Vagina (tissue), 2 donors: Measurements from ENCODE around the gene CHAC2. TPM values are rescaled to one million over a fixed set of nuclear protein-coding genes. Genes with fewer than 3 reads are reported as not detected.

Source experiments
- DNase-seq, 2 donors: peaks; one replicate each; pipeline ENCODE4 v3.0.0-alpha.2; 2017; ENCODE audit errors: extremely low spot score in 2 of 2
- H3K27ac ChIP-seq: fragments of 200-600 bp; sonication (generic); one replicate; pipeline ENCODE4 v1.5.1; 2019
- H3K27me3 ChIP-seq: fragments of 200-600 bp; sonication (generic); one replicate; pipeline ENCODE4 v1.5.1; 2019
- H3K36me3 ChIP-seq, 2 donors: fragments of 200-600 bp; sonication (generic); one replicate each; pipeline ENCODE4 v1.5.1; 2017 to 2019
- H3K4me1 ChIP-seq: fragments of 200-600 bp; sonication (generic); one replicate; pipeline ENCODE4 v1.5.1; 2019
- H3K4me3 ChIP-seq, 2 donors: fragments of 200-600 bp; sonication (generic); 1 replicate in 1 of 2; 2 replicates in 1 of 2; pipeline ENCODE4 v1.5.1; 2016 to 2019
- H3K9me3 ChIP-seq: fragments of 200-600 bp; sonication (generic); one replicate; pipeline ENCODE4 v1.5.1; 2019
- POLR2A ChIP-seq, 2 donors: fragments of 450-650 bp; IDR thresholded peaks; one replicate each; pipeline ENCODE4 v1.6.1; 2017; ENCODE audit warnings: antibody characterized with exemption in 2 of 2, mild to moderate bottlenecking in 2 of 2, moderate library complexity in 2 of 2
- POLR2AphosphoS5 ChIP-seq, 2 donors: sonication (generic); formaldehyde crosslinking; IDR thresholded peaks; one replicate each; pipeline ENCODE4 v1.9.0; 2017; ENCODE audit warnings: antibody characterized with exemption in 2 of 2, mild to moderate bottlenecking in 2 of 2, low read depth in 1 of 2; ENCODE audit not compliant: insufficient read depth in 1 of 2
- intact Hi-C: fragments of 100-400 bp; cut with DNase I; formaldehyde crosslinking; loops from one replicate; pipeline ENCODE4 v1.15.1; 2023
- total RNA-seq: library from RNA; depleted of rRNA; stranded (reverse); fragments of >200 nt; gene quantifications from one replicate; pipeline ENCODE4 v1.2.3, GENCODE V29; 2016
- TF ChIP-seq, protein P1 (sequence below), 3 experiments: fragments of 450-650 bp in 2 of 3; fragments of 200-600 bp in 1 of 3; sonication (generic) in 1 of 3; IDR thresholded peaks; one replicate each; pipeline ENCODE4 v1.5.1; 2017 to 2019; ENCODE audit warnings: antibody characterized with exemption in 3 of 3, mild to moderate bottlenecking in 2 of 3, moderate library complexity in 2 of 3

The CHAC2 gene
- total RNA-seq, 1 donor from 2014 or later: 1.7 TPM

DNA sequence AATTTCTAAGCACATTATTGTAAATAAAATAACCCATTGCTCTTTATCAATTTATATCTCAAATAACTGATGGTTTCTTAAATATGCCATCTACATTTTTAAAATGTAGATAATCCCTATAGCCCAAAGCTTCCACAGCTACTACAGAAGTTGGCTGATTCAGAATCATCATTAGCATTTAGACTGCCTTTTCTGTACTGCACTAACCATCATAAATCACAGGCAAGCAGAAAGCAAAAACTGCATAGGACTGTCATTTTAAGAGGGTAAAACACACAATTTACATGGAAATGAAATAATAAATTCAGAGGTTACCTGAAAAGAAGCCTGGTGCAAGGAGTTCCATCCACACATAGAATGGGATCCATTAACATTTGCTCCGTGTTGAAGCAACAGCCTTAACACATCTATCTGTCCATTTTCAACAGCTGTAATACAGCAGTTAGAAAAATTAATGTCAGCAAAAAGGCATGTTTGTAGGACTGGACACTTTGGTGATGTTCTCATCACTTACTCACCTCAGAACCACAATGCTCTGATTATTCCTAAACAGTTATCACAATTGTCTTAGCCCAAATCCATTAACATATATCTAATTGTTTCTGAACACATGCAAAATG, 38.4 kb upstream of the CHAC2 start:
- Histone ChIP-seq H3K36me3 (no peaks in the 10 kb centered on the region), H3K4me1 (no peaks in the 10 kb centered on the region), H3K4me3 (no peak overlapping the region), H3K27ac (no peak overlapping the region), H3K27me3 (no peaks in the 10 kb centered on the region), H3K9me3 (no peaks in the 10 kb centered on the region)
- TF ChIP-seq, protein P1, sequence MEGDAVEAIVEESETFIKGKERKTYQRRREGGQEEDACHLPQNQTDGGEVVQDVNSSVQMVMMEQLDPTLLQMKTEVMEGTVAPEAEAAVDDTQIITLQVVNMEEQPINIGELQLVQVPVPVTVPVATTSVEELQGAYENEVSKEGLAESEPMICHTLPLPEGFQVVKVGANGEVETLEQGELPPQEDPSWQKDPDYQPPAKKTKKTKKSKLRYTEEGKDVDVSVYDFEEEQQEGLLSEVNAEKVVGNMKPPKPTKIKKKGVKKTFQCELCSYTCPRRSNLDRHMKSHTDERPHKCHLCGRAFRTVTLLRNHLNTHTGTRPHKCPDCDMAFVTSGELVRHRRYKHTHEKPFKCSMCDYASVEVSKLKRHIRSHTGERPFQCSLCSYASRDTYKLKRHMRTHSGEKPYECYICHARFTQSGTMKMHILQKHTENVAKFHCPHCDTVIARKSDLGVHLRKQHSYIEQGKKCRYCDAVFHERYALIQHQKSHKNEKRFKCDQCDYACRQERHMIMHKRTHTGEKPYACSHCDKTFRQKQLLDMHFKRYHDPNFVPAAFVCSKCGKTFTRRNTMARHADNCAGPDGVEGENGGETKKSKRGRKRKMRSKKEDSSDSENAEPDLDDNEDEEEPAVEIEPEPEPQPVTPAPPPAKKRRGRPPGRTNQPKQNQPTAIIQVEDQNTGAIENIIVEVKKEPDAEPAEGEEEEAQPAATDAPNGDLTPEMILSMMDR (IDR thresholded peaks at IDR 0.05): no peak
- TF ChIP-seq POLR2A (IDR thresholded peaks at IDR 0.05): no peak
- TF ChIP-seq POLR2AphosphoS5 (IDR thresholded peaks at IDR 0.05; ENCODE audit: insufficient read depth in 1 of 2, low read depth in 1 of 2): no peak
- no peak for DNase-seq
- intact Hi-C loops: no loop called here

DNA sequence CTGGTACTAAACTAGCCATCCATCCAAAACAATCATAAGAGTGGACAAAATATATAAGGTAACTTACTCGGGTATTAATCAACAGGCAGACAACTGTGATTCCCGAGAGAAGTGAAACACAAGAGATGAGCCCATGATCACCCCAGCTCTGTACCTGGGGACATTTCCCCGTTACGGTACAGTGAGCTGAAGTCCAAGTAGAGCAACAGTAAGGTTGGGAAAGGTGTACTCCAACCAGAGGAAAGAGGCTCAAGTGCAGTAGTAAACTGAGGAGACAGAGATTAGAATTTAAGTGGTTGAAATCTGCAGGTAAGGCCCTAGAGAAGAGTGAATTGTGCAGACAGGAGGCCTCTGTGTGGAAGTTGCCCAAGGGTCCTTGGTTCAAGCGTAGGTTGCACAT, 30.5 kb upstream of the CHAC2 start:
- no peaks in the 10 kb centered on the region for H3K4me1 ChIP-seq
- no peak overlapping the region for H3K27ac ChIP-seq
- intact Hi-C loops: no loop called here

DNA sequence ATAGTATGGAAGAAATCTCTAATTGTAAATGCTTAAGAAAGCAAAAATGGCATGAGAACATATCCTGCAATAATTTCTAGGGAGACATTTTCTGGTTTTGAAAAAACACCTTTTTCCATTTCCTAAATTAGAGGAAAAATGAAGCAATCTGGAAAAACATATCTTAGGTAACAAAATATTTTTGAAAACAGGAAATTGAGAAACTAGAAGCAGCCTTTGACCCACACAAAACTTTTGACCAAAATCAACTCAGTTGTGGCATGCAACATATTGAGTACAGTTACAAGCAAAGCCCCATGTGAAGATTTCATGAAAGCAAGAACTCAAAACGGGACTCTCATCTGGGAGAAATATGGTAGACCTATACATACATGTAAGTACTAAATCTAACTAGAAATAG, 28.6 kb upstream of the CHAC2 start:
- no peaks in the 10 kb centered on the region for H3K27me3 ChIP-seq
- no peaks in the 10 kb centered on the region for H3K9me3 ChIP-seq
- intact Hi-C loops: no loop called here
- no peak overlapping the region for H3K4me3 ChIP-seq
- no peaks in the 10 kb centered on the region for H3K4me1 ChIP-seq
- H3K27ac ChIP-seq: no peak overlapping the region
- DNase-seq: no peak
- TF ChIP-seq, protein P1 (IDR thresholded peaks at IDR 0.05): no peak
- TF ChIP-seq POLR2A (IDR thresholded peaks at IDR 0.05): no peak
- TF ChIP-seq POLR2AphosphoS5 (IDR thresholded peaks at IDR 0.05; ENCODE audit: insufficient read depth in 1 of 2, low read depth in 1 of 2): no peak
- no peaks in the 10 kb centered on the region for H3K36me3 ChIP-seq

More for the DNA sequence above, 30.5 kb upstream of the CHAC2 start:
- TF ChIP-seq, protein P1 (IDR thresholded peaks at IDR 0.05): no peak
- TF ChIP-seq POLR2A (IDR thresholded peaks at IDR 0.05): no peak
- TF ChIP-seq POLR2AphosphoS5 (IDR thresholded peaks at IDR 0.05; ENCODE audit: insufficient read depth in 1 of 2, low read depth in 1 of 2): no peak
- Histone ChIP-seq H3K27me3 (no peaks in the 10 kb centered on the region), H3K9me3 (no peaks in the 10 kb centered on the region), H3K36me3 (no peaks in the 10 kb centered on the region), H3K4me3 (no peak overlapping the region)
- DNase-seq: no peak

DNA sequence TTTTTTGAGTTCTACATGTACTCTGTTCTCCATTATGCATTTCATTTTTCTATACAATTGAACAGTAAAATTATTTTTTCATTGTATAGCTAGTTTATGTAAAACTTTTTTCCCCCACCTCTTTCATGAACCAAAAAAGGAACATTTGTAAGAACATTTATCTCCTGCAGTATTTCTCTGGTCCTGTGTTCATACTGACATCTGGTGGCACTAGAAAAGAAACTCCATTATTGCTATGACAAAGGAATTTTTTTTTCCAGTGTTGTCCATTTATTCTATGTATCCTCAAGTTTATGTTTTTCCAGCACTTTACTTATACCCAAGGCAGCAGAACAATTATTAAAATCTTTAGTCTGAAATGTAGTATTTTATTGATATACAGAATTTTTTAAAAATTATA, 27.4 kb upstream of the CHAC2 start:
- intact Hi-C loops: no loop called here
- H3K36me3 ChIP-seq: no peaks in the 10 kb centered on the region
- H3K27ac ChIP-seq: no peak overlapping the region
- H3K9me3 ChIP-seq: no peaks in the 10 kb centered on the region
- no peaks in the 10 kb centered on the region for H3K27me3 ChIP-seq
- no peak overlapping the region for H3K4me3 ChIP-seq
- no peak for DNase-seq
- TF ChIP-seq, protein P1 (IDR thresholded peaks at IDR 0.05): no peak
- no peak for TF ChIP-seq POLR2AphosphoS5 (IDR thresholded peaks at IDR 0.05; ENCODE audit: insufficient read depth in 1 of 2, low read depth in 1 of 2)
- no peak for TF ChIP-seq POLR2A (IDR thresholded peaks at IDR 0.05)
- no peaks in the 10 kb centered on the region for H3K4me1 ChIP-seq

DNA sequence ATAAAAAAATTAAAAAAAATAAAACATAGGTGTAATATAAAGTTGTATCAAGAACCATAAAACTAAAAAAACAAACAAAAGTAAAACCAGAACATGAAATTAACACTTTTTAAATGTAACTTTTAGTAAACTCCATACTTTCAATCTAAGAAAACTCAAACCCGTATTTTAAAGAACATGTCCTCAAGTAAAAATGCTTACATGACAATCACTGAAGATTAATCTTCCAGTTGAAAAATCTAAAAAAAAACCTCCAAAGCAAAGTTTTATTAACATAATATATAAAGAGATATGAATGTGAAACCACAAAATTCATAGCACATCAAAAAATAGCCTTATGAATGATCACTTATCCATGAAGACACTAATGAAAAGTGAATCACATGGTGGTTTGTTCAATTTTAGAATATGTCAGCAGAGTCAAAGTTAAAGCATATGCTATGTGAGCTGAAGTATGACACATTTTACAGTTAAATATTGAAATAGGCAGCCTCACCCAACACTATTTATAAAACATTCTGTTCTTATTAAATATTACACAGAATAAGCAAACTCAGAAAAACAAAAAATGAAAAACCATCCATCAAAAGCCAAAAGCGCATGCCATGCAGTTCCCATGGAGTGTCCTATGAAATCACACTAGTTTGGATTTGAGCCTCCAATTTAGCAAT, 23.1 kb upstream of the CHAC2 start:
- no peak overlapping the region for H3K4me3 ChIP-seq
- no peak for TF ChIP-seq POLR2A (IDR thresholded peaks at IDR 0.05)
- no peak for TF ChIP-seq POLR2AphosphoS5 (IDR thresholded peaks at IDR 0.05; ENCODE audit: insufficient read depth in 1 of 2, low read depth in 1 of 2)
- intact Hi-C loops: no loop called here
- H3K36me3 ChIP-seq: peaks cover 0 to 18% of the 10 kb centered on the region in 2 donors
- no peak for DNase-seq
- no peaks in the 10 kb centered on the region for H3K27me3 ChIP-seq
- no peak overlapping the region for H3K27ac ChIP-seq
- no peaks in the 10 kb centered on the region for H3K4me1 ChIP-seq
- H3K9me3 ChIP-seq: no peaks in the 10 kb centered on the region
